Endothelial cell of umbilical vein (primary cell): ENCODE results near the gene ISY1.

ENCODE experiments used
- CTCF ChIP-seq, 2 donors: IDR thresholded peaks; 1 replicate in 1 of 2; 2 replicates in 1 of 2; pipeline ENCODE4 v1.5.1; 2011; ENCODE audit warnings: low read length in 2 of 2, mild to moderate bottlenecking in 2 of 2, moderate library complexity in 2 of 2, control low read depth in 1 of 2, inconsistent platforms in 1 of 2, low read depth in 1 of 2; ENCODE audit not compliant: insufficient read depth in 1 of 2; ENCODE audit errors: extremely low read depth in 1 of 2
- EZH2 ChIP-seq: IDR thresholded peaks from 2 replicates; pipeline ENCODE4 v1.6.1; 2012; ENCODE audit warnings: borderline replicate concordance, low read depth, mild to moderate bottlenecking, moderate library complexity, low read length, inconsistent platforms; ENCODE audit not compliant: severe bottlenecking
- GATA2 ChIP-seq: IDR thresholded peaks from 2 replicates; pipeline ENCODE4 v1.7.0; 2011; ENCODE audit warnings: low read depth, mild to moderate bottlenecking, moderate library complexity, mixed read lengths, low read length; ENCODE audit not compliant: insufficient read length, insufficient read depth
- JUN ChIP-seq: IDR thresholded peaks from 2 replicates; pipeline ENCODE4 v1.6.1; 2011; ENCODE audit warnings: borderline replicate concordance, low read depth; ENCODE audit not compliant: insufficient read length, insufficient read depth
- MAX ChIP-seq: IDR thresholded peaks from 2 replicates; pipeline ENCODE4 v1.6.1; 2011; ENCODE audit not compliant: insufficient read depth, insufficient read length
- POLR2A ChIP-seq: IDR thresholded peaks from 2 replicates; pipeline ENCODE4 v1.6.1; 2012; ENCODE audit warnings: low read depth, mild to moderate bottlenecking, control low read depth, low read length
- POLR2AphosphoS5 ChIP-seq: IDR thresholded peaks from 2 replicates; pipeline ENCODE4 v1.6.1; 2012; ENCODE audit warnings: low read depth, mild to moderate bottlenecking, control low read depth, low read length, moderate library complexity; ENCODE audit not compliant: insufficient read depth

- TF ChIP-seq POLR2A (no peak), CTCF (IDR thresholded peaks at IDR 0.05; ENCODE audit: extremely low read depth in 1 of 2, insufficient read depth in 1 of 2, low read depth in 1 of 2, low read length in 2 of 2) (no peak), POLR2AphosphoS5 (no peak), EZH2 (no peak), MAX (no peak), GATA2 (no peak), JUN (no peak)
Measured at GRCh38 chr3:129166579-129167332, 5.9 kb upstream of the ISY1 start.
